ENCODE measurements around the gene ZGLP1. TPM values are rescaled to one million over a fixed set of nuclear protein-coding genes. Genes with fewer than 3 reads are reported as not detected.

The ZGLP1 gene
- total and polyA plus RNA-seq, 2 of the 13 experiments (the other 11 are each of a cell fraction or from before 2014, with no cell fraction given), result 2.4 to 3.0 TPM

DNA sequence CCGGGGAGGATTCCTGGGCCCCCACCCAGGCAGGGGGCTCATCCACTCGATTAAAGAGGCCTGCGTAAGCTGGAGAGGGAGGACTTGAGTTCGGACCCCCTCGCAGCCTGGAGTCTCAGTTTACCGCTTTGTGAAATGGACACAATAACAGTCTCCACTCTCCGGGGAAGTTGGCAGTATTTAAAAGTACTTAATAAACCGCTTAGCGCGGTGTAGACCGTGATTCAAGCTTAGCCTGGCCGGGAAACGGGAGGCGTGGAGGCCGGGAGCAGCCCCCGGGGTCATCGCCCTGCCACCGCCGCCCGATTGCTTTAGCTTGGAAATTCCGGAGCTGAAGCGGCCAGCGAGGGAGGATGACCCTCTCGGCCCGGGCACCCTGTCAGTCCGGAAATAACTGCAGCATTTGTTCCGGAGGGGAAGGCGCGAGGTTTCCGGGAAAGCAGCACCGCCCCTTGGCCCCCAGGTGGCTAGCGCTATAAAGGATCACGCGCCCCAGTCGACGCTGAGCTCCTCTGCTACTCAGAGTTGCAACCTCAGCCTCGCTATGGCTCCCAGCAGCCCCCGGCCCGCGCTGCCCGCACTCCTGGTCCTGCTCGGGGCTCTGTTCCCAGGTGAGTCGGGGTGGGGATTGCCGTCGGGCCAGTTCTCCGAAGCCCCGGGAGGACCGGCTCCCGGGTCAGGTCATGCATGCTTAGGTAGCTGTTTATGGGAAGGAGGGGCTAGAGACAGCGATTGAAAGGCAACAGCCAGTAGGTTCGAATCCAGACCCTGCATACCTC, 38.8 kb downstream of the ZGLP1 start, which contains the start of gene ICAM1:
Gene ICAM1, plus strand, starts transcription at position 505 of the 779 bp plus-strand sequence. Its CDS starts 40 bp downstream, at position 545.
- in situ Hi-C loops (cut with HindIII; ENCODE audit: extremely low pct_ligation_motif_present, low pct_unique_long_range_greater_than_20kb), result loop anchor here (5.0 kb wide), 1 partner anchor 121 kb away; no protein-coding TSS in a partner anchor
- Histone ChIP-seq H3K9ac (ENCODE audit: insufficient read depth, low read depth, low read length) (peak within 1 kb of the TSS; percentile 79), H3K4me3 (replicated peaks in 1 of 3; ENCODE audit: insufficient read depth in 1 of 3, low read depth in 2 of 3, low read length in 3 of 3) (peak within 1 kb of the TSS; percentile 68 to 81 (median 76)), H3K4me1 (ENCODE audit: insufficient read depth, low read length) (peaks cover 62% of the 10 kb centered on the region), H4K20me1 (ENCODE audit: insufficient read depth, low read length) (no peaks in the 10 kb centered on the region), H2AFZ (ENCODE audit: low read length) (no peak within 1 kb of the TSS), H3K9me3 (ENCODE audit: low read length) (no peaks in the 10 kb centered on the region), H3K4me2 (ENCODE audit: low read depth, low read length) (peak within 1 kb of the TSS; percentile 87), H3K27me3 (ENCODE audit: control insufficient read depth in 1 of 2, insufficient read depth in 2 of 2, low read length in 2 of 2) (no peaks in the 10 kb centered on the region), H3K79me2 (ENCODE audit: insufficient read depth, low read length) (peaks cover 28% of the 10 kb centered on the region), H3K36me3 (replicated peaks in 1 of 2; ENCODE audit: control insufficient read depth in 1 of 2, insufficient read depth in 2 of 2, low read length in 2 of 2) (peaks cover 5 to 15% of the 10 kb centered on the region in 2 experiments; a peak in 3 of 5 replicates), H3K27ac (ENCODE audit: extremely low read length, insufficient read depth, low read length) (peak within 1 kb of the TSS; percentile 85)
- 2% methylated on average over 6 of the region's 51 CpGs for WGBS (ENCODE audit: low lambda C conversion rate)
- POLR2A ChIA-PET, result interaction anchor here (0.6 to 6.5 kb wide), 24 partner anchors 8 to 235 kb away, joined by 3 to 149 read pairs (median 4); partner anchors contain the start of genes CDC37, ICAM4, ICAM5 and RAVER1
- FAIRE-seq, result peak; percentile 4
- BruUV-seq (replicated peaks), result TSS peak; percentile 99
- CTCF ChIA-PET (ENCODE audit: low intra/inter-chr PET ratio, low total read pairs), result interaction anchor here (3.6 kb wide), 1 partner anchor 119 kb away, joined by 47 read pairs; no protein-coding TSS in a partner anchor
- intact Hi-C loops (cut with micrococcal nuclease; ENCODE audit: unreplicated experiment), result loop anchor here (2.0 kb wide), 1 partner anchor 16 kb away; the partner anchor contains the start of gene ICAM4
- DNase-seq (ENCODE audit: low spot score), result peak; percentile 83
- peak; percentile 84 for ATAC-seq
- TF ChIP-seq, protein P1, sequence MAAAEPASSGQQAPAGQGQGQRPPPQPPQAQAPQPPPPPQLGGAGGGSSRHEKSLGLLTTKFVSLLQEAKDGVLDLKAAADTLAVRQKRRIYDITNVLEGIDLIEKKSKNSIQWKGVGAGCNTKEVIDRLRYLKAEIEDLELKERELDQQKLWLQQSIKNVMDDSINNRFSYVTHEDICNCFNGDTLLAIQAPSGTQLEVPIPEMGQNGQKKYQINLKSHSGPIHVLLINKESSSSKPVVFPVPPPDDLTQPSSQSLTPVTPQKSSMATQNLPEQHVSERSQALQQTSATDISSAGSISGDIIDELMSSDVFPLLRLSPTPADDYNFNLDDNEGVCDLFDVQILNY (CRISPR knock-in tag; conservative IDR thresholded peaks at IDR 0.05), result no peak
- TF ChIP-seq, protein P2, sequence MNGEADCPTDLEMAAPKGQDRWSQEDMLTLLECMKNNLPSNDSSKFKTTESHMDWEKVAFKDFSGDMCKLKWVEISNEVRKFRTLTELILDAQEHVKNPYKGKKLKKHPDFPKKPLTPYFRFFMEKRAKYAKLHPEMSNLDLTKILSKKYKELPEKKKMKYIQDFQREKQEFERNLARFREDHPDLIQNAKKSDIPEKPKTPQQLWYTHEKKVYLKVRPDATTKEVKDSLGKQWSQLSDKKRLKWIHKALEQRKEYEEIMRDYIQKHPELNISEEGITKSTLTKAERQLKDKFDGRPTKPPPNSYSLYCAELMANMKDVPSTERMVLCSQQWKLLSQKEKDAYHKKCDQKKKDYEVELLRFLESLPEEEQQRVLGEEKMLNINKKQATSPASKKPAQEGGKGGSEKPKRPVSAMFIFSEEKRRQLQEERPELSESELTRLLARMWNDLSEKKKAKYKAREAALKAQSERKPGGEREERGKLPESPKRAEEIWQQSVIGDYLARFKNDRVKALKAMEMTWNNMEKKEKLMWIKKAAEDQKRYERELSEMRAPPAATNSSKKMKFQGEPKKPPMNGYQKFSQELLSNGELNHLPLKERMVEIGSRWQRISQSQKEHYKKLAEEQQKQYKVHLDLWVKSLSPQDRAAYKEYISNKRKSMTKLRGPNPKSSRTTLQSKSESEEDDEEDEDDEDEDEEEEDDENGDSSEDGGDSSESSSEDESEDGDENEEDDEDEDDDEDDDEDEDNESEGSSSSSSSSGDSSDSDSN (CRISPR knock-in tag; IDR thresholded peaks at IDR 0.05), result peak; percentile 88
- TF ChIP-seq AGO1 (IDR thresholded peaks at IDR 0.05; ENCODE audit: low read depth, low read length, poor library complexity, severe bottlenecking) (peak; percentile 41), ARID2 (CRISPR knock-in tag; IDR thresholded peaks at IDR 0.05; ENCODE audit: borderline replicate concordance) (peak; percentile 48; the same call in 1 of the 2 replicates), ZNF674 (CRISPR knock-in tag; IDR thresholded peaks at IDR 0.05; ENCODE audit: low read depth) (no peak), NR2F2 (IDR thresholded peaks at IDR 0.05; ENCODE audit: borderline replicate concordance, low read depth) (peak; percentile 46; the same call in 1 of the 2 replicates), ZKSCAN5 (CRISPR knock-in tag; IDR thresholded peaks at IDR 0.05) (no peak), SP5 (CRISPR knock-in tag; IDR thresholded peaks at IDR 0.05; ENCODE audit: borderline replicate concordance, low read depth) (peak; percentile 95), NFIC (IDR thresholded peaks at IDR 0.05; ENCODE audit: low read length) (0 out of 2 replicates have a peak, but pooled peaks have one; percentile 15), NBN (conservative IDR thresholded peaks at IDR 0.05) (no peak), YEATS2 (CRISPR knock-in tag; IDR thresholded peaks at IDR 0.05; ENCODE audit: borderline replicate concordance) (peak; percentile 69; the same call in 1 of the 2 replicates), BRF2 (CRISPR knock-in tag; IDR thresholded peaks at IDR 0.05) (0 out of 2 replicates have a peak, but pooled peaks have one; percentile 68), NCOA5 (CRISPR knock-in tag; IDR thresholded peaks at IDR 0.05) (no peak), FOXA3 (CRISPR knock-in tag; IDR thresholded peaks at IDR 0.05) (peak; percentile 76), MIER2 (CRISPR knock-in tag; IDR thresholded peaks at IDR 0.05) (no peak; the same call in 1 of the 2 replicates)
- TF ChIP-seq, protein P3, sequence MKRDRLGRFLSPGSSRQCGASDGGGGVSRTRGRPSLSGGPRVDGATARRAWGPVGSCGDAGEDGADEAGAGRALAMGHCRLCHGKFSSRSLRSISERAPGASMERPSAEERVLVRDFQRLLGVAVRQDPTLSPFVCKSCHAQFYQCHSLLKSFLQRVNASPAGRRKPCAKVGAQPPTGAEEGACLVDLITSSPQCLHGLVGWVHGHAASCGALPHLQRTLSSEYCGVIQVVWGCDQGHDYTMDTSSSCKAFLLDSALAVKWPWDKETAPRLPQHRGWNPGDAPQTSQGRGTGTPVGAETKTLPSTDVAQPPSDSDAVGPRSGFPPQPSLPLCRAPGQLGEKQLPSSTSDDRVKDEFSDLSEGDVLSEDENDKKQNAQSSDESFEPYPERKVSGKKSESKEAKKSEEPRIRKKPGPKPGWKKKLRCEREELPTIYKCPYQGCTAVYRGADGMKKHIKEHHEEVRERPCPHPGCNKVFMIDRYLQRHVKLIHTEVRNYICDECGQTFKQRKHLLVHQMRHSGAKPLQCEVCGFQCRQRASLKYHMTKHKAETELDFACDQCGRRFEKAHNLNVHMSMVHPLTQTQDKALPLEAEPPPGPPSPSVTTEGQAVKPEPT (CRISPR knock-in tag; IDR thresholded peaks at IDR 0.05; ENCODE audit: low read depth), result peak; percentile 63; the same call in 1 of the 2 replicates

Measured in HepG2 (cell line).